Umbilical cord (tissue), 2 donors: ENCODE measurements around the gene PPIG. TPM values are rescaled to one million over a fixed set of nuclear protein-coding genes. Genes with fewer than 3 reads are reported as not detected.
"Not testable (repeated sequence)": the region's sequence is repeated elsewhere in the genome, so short reads cannot be mapped to it uniquely, and the experiment has no call there.

Source experiments
- DNase-seq: peaks from one replicate; pipeline ENCODE4 v3.0.0-alpha.2; 2015; ENCODE audit warnings: low spot score
- total RNA-seq: library from RNA; depleted of rRNA; stranded (reverse); fragments of >200 nt; gene quantifications from one replicate; pipeline ENCODE4 v1.2.3, GENCODE V29; 2014; ENCODE audit warnings: low replicate concordance; ENCODE audit not compliant: insufficient read depth

PPIG gene
- total RNA-seq, 1 donor from 2014 or later, result 35.4 TPM

DNA sequence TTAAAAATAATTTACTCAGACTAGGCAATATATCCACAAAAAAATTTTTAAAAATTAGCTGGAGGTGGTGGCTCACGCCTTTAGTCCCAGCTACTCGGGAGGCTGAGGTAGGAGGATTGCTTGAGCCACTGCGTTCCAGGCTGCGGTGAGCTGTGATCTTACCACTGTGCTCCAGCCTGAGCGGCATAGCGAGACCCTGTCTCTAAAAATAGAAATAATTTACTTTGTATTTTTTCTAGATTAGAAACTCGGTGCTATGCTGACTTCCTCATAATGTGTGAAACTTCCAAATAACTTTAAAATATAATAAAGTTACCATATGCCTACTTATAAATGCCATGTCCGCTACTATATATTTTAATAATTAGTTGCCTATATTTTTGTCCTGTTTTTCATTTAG lies 6.7 kb downstream of the PPIG start:
- no peak for DNase-seq

DNA sequence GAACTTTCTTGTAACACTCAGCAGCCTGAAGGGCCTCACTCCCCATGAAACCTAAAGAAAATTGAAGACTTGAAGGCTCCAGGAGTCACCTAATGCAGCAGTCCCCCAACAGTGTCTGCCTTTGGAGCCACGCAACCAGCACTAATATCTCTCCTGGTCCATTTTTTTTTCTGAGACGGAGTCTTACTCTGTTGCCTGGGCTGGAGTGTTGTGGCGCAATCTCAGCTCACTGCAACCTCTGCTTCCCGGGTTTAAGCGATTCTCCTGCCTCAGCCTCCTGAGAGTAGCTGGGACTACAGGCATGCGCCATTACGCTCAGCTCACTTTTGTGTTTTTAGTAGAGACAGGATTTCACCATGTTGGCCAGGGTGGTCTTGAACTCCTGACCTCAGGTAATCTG lies 12.4 kb downstream of the PPIG start:
- not testable (repeated sequence) for DNase-seq

DNA sequence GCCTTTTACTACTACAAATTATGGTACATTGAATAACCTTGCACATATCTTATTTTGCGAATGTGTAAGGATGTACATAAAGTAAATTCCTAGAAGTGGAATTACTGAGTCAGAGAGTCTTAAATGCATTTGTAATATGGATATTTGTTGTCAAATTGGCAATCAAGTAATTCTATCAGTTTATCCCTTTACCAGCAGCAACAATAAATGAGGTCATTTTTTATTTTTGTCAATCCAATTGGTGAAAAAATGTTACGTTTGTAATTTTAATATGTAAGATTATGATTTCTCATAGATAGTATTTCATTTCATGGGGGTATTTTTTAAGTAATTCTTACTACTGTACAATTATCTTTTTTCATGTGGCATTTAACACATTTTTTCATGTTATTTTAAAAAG lies 14.8 kb downstream of the PPIG start:
- DNase-seq, result no peak

DNA sequence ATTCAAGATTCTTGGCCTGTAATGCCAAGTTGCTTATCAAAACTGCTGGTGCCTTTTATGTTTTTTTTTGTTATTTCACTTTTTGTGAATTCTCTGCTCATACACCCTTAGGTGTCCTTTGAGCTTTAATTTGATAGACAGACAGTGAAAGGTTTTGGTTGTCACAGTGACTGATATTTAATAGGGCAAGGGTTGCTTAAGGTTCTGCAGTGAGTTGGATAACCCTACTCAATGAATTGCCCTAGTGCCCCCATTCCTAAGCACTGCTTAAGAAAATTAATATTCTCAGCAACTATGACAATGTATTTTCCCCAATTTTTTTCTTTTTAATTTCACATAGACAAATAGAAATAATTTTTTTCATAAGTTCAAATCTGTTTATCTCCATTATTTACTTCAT lies 15.4 kb downstream of the PPIG start:
- no peak for DNase-seq

DNA sequence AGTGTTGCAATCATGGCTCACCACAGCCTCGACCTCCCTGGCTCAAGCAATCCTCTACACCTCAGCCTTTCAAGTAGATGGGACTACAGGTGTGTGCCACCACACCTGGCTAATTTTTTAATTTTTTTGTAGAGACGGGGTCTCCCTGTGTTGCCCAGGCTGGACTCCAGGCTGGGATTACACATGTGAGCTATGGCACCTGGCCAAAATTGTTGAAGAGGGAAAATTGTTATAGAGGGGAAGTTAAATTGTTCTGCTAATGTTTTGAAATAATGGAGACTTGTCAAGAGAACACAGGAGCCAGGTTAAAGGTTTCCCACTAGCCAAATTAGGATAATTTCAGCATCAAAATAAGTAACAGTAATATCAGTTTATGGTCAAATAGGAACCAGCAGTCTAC lies 25.1 kb downstream of the PPIG start:
- DNase-seq, result no peak

DNA sequence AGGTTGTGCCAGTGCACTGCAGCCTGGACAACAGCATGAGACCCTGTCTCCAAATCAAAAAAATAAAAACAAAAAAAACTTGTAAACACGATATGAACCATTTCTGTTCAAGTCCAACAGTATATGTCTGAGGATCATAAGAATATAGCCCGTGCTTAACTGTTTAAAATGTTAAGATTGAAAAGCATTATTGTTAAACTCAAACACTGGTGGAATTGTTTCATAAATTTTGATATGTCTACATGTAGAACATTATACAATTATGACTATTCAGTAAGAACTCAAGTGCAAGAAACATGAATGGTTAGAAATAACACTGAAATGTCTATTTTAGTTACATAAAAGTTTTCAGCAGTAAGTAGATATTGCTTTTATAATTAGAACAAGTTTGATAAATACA lies 29.7 kb downstream of the PPIG start:
- DNase-seq, result no peak

DNA sequence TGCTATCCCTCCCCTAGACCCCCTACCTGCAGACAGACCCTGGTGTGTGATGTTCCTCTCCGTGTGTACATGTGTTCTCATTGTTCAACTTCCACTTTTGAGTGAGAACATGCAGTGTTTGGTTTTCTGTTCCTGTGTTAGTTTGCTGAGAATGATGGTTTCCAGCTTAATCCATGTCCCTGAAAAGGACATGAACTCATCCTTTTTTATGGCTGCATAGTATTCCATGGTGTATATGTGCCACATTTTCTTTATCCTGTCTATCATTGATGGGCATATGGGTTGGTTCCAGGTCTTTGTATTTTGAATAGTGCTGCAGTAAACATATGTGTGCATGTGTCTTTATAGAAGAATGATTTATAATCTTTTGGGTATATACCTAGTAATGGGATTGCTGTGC lies 31.8 kb downstream of the PPIG start:
- not testable (repeated sequence) for DNase-seq

DNA sequence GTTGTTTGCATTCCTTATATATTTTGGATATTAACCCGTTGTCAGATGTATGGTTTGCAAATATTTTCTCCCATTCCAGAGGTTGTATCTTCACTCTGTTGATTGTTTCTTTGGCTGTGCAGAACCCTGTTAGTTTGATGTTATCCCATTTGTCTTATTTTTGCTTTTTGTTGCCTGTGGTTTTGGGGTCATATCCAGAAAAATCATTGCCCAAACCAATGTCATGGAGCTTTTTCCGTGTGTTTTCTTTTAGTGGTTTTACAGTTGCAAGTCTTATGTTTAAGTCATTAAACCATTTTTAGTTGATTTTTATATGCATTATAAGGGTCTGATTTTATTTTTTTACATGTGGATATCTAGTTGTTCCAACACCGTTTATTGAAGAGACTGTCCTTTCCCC lies 35.8 kb downstream of the PPIG start:
- DNase-seq, result no peak

DNA sequence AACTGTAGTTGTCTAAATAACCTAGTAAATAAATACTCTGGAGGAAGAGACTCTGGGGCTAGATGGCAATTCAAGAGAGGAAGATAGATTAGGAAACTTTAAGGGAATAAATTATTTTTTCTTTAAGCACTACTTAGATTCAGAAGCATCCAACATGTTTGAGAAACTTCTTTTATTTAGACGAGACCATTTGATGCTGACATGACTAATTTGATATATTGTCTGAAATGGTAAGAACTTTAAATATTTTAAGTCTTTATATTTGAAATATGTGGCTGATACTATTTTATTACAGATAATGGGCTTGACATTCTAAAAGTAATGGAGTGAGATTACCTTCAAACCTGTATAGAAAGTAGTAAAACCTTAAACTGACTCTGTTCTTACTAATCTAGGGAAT lies 36.4 kb downstream of the PPIG start:
- DNase-seq, result no peak

DNA sequence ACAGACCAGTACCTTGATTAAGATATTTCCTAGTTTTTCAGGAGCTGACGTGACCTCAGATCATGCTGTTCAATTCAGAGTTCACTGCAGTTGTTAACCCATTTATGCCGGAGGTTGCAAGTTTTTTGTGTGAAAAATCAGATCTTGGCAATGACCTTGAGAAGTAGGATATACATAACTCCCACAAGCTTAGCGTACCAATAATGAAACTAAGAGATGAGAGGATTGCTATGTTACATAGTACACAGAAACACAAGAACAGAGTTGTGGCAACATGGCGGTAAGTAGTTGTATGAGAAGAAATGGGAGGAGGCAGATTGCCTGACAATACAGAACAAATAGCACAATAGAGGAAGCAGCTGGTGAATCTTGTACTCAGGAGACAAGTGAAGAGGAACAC lies 39.1 kb downstream of the PPIG start:
- no peak for DNase-seq

DNA sequence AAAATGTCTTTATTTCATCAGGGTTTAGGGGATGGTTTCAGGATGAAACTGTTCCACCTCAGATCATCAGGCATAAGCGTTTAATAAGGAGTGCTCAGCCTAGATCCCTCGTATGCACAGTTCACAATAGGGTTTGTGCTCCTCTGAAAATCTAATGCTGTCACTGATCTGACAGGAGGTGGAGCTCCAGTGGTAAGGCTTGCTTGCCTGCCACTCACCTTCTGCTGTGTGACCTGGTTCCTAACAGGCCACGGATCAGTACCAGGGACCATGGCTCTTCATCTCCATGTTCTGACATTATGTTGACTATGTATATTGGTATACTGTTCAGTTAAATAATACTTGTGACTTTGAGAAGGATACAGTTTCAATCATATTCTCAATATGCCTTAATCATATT lies 41.6 kb downstream of the PPIG start:
- no peak for DNase-seq

DNA sequence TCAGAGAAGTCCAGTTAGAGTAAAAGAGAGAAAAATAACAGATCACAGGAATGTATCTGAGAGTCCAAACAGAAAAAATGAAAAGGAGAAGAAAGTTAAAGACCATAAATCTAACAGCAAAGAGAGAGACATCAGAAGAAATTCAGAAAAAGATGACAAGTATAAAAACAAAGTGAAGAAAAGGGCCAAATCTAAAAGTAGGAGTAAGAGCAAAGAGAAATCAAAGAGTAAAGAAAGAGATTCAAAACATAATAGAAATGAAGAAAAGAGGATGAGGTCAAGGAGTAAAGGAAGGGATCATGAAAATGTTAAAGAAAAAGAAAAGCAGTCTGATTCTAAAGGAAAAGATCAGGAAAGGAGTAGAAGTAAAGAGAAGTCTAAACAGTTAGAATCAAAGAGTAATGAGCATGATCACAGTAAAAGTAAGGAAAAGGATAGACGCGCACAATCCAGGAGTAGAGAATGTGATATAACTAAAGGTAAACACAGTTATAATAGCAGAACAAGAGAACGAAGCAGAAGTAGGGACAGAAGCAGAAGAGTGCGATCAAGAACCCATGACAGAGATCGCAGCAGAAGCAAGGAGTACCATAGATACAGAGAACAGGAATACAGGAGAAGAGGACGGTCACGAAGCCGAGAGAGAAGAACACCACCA lies 52.4 kb downstream of the PPIG start:
- no peak for DNase-seq

DNA sequence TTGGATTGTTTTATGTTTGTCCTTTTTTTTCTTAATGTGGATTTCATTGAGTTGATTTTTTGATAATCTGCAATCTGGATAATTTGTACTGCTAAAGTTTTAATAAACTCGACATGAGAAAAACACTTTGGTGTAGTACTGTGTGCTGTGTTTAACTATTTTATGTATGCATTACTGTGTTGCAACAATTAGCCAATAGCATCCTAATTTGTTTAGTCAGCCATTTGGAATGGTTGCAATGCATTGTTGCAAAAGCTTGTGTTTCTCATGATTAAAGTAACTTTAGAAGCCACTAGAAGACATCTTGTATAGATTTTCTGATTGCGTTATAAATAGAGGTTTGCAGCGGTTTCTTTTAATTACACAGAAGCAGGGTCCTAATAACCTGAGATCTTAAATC lies 53.5 kb downstream of the PPIG start:
- no peak for DNase-seq

DNA sequence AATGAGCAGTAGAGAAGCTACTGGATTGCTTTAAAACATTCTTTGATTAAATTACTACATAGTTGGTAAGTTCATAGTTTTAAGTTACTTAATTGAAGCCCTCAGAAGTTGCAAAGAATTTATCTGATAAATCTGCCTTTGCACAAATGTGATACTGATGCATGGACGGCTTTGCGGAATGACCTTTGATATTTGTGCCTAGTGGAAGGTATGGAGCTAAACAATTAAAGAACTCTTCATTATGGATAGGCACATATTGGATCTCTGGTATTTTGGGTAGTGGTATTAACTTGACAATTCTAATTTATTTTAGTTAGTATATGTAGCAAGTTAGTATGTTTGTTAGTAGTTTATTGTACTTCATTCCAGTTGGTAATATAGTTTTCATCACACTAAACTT lies 56.0 kb downstream of the PPIG start:
- no peak for DNase-seq

DNA sequence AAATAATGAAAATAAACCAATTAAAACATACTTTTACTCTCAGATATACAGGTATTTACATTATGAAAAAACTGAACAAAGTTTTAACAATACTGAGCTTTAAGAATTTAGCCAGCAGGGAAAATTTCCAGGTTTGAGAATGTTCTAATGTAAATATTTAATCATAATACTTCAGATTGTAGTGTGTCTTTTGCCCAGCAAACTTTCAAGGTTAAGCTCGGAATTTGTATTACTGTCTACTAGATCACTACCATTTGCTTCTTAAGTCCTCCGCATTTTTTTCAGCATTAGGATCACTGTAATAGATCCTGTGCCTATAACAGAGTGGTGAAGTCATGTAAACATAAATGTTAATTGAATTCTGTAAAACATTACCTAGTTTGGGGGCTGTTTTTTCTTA lies 57.3 kb downstream of the PPIG start:
- DNase-seq, result no peak

DNA sequence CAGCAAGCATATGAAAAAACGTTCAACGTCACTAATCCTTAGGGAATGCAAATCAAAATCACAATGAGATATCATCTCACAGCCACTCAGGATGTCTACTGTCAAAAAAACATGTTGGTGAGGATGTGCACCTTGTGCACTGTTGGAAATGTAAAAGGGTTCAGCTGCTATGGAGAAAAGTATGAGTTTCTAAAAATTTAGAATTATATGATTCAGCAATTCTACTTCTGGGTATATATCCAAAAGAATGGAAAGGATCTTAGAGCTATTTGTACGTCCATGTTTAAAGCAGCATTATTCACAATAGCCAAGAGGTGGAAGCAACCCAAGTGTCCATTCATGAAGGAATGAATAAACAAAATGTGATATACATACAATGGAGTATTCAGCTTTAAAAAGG lies 60.0 kb downstream of the PPIG start:
- DNase-seq, result no peak

DNA sequence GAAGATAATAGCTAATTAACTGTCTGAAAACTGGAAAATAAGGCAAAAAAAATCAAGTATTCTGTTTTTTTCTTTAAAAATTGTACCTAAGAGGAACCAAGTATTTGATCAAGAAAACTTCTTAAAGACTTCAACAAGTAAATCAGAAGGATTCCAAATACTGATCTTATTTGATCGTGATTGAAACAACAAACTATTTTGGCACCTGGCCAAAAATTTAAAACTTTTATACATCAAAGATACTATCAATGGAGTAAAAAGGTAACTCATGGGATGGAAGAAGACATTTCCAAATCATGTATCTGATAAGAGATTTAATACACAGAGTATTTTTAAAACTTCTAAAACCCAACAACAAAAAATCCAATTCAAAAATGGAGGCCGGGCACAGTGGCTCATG lies 63.3 kb downstream of the PPIG start:
- DNase-seq, result no peak

DNA sequence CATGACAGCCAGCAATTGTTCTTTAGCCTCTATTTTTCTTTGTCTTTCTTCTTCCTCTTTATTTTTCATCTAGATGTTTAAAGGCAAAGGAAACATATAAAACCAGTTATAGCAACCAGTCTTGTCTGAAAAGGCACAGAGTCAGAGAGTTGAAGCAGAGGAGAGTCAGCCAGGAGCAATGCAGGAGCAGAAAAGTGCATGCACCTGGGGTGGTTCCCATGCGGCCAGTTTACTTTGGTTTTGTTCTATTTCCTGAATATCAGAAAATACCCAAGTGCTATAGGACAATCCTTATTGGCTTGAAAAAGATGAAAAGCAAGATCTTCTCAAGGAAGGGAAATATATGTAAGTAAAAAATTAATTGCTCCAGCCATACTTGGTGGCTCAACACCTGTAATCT lies 65.1 kb downstream of the PPIG start:
- no peak for DNase-seq

DNA sequence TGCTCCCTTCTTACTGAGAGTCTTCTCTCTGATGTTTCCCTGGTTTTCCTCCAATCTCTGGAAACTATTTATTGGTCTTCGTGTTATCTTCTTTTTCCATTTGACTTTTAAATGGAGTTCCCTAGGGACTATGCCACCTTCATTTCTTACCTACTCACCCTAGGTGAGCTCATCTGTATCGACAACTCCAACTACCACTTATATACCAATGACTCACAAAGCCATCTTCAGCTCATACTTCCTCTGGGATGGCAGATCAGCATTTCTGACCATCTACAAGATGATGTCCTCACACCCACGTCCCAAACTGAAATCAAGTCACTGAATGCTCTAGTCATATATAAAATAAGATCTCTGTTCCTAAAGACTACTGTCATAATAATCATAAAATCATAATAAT lies 69.5 kb downstream of the PPIG start:
- no peak for DNase-seq

DNA sequence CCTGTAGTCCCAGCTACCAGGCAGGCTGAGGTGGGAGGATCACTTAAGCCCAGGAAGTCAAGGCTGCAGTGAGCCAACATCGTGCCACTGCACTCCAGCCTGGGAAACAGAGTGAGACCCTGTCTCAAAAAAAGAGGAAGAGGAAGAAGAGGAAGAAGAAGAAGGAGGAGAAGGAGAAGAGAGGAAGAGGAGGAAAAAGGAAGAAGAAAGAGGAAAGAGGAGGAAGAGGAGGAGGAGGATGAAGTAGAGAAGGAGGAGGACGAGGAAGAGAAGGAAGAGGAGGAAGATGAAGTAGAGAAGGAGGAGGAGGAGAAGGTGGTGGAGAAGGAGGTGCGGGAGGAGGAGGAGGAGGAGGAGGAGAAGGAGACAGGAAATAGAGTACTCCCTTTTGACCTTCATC lies 72.0 kb downstream of the PPIG start:
- DNase-seq, result no peak

DNA sequence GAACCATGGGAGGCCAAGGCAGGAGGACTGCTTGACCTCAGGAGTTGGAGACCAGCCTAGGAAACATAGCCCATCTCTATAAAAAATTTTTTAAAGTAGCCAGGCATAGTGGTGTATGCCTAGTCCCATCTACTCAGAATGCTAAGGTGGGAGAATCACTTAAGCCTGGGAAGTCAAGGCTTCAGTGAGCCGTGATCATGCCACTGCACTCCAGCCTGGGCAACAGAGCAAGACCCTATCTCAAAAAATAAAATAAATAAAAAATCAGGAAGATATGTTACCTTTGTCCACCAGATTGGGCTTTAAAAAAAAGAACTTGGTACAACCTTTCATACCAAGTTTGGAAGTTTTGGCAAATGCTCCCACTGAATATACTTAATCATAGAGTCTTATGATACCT lies 74.7 kb downstream of the PPIG start:
- no peak for DNase-seq

DNA sequence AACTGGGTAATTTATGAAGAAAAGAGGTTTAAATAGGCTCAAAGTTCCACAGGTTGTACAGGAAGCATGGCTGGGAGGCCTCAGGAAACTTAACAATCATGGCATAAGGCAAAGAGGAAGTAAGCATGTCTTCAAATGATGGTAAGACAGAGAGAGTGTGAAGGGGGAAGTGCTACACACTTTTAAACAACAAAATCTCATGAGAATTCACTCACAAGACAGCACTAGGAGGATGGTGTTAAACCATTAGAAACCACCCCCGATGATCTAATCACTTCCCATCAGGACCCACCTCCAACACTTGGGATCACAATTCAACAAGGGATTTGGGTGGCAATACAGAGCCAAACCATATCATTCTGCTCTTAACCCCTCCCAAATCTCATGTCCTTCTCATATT lies 75.2 kb downstream of the PPIG start:
- no peak for DNase-seq

DNA sequence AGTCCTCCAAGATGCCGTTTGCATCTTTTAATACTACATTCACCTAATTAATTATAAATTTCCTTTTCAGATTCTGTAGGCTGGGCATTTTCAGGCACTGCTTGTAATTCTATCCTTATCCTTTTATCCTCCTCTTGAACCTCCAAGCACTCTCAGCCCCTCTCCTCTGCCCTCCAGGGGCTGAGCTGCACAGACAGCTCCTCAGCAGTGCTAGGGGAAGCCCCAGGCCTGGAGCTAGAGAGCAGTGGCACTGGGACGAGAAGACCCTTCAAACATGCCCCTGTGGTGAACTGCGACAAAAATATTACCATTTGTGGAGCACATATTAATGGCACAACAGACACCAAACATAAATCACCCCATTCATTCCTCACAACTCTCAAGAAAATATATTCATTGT lies 77.1 kb downstream of the PPIG start:
- no peak for DNase-seq

DNA sequence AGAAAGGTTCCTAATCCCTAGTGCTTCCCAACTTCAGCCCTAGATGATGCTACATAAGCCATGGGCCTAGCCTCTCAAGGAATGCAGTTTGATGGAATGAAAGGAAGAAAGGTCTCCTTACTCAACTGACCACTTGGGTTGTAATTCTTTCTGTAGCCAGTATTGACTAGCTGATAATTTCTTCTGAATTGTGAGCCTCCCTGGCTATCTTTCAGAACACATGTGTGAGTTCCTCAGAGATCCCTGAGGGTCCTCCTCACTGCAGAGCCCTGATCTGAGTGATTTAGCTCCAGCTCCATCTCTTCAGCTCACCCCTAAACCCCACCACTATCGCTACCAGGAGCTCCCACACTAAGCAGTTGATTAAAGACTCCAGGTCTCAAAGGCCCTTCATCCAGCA lies 78.6 kb downstream of the PPIG start:
- no peak for DNase-seq

DNA sequence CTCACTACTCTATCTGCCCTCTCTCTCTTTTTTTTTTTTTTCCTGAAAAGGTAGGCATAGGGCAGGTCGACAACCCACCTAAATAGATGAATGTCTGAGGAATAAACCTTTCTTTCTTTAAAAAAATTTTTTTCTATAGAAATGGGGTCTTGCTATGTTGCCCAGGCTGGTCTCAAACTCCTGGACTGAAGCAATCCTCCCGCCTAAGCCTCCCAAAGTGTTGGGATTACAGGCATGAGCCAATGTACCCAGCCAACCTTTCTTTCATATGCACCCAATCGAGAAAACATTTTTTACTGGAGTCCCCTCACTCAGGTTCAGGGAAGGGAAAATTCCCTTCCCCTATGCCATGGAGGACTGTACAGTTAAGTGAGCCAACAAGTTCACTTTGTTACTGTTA lies 79.1 kb downstream of the PPIG start:
- DNase-seq, result no peak
